Mesothelial cell of epicardium (in vitro differentiated cells): Measurements from ENCODE around the gene CTNNA3. TPM values are rescaled to one million over a fixed set of nuclear protein-coding genes. Genes with fewer than 3 reads are reported as not detected.
"Not testable (repeated sequence)": the region's sequence is repeated elsewhere in the genome, so short reads cannot be mapped to it uniquely, and the experiment has no call there.

Experiments used
- DNase-seq, 2 experiments: peaks; one replicate each; pipeline ENCODE4 v3.0.0; 2021; ENCODE audit warnings: low spot score in 2 of 2; ENCODE audit not compliant: unreplicated experiment in 2 of 2
- H3K27ac Mint-ChIP-seq: 2 replicates; pipeline ENCODE4 v1.8.0; 2021; ENCODE audit warnings: mixed read lengths
- H3K27me3 Mint-ChIP-seq: 2 replicates; pipeline ENCODE4 v1.8.0; 2021; ENCODE audit warnings: low read depth, mixed read lengths
- H3K36me3 Mint-ChIP-seq: 2 replicates; pipeline ENCODE4 v1.8.0; 2021; ENCODE audit warnings: mixed read lengths
- H3K4me1 Mint-ChIP-seq: 2 replicates; pipeline ENCODE4 v1.8.0; 2021; ENCODE audit warnings: mixed read lengths
- H3K4me3 Mint-ChIP-seq: 2 replicates; pipeline ENCODE4 v1.8.0; 2021; ENCODE audit warnings: mild to moderate bottlenecking, moderate library complexity, mixed read lengths
- H3K9me3 Mint-ChIP-seq: 2 replicates; pipeline ENCODE4 v1.8.0; 2021; ENCODE audit warnings: mixed read lengths
- CTCF ChIP-seq: fragments of 200-600 bp; sonication (generic); IDR thresholded peaks from one replicate; pipeline ENCODE4 v1.5.0; 2021; ENCODE audit warnings: antibody characterized with exemption; ENCODE audit not compliant: unreplicated experiment
- total RNA-seq: library from RNA; stranded (reverse); gene quantifications from 3 replicates; pipeline ENCODE4 v1.2.1, GENCODE V29; 2021

Gene CTNNA3
- total RNA-seq, 1 donor from 2014 or later, result 14.2 TPM

- Mint-ChIP-seq H3K27me3 (no peaks in the 10 kb centered on the region), H3K9me3 (peaks cover 4% of the 10 kb centered on the region), H3K4me1 (no peaks in the 10 kb centered on the region), H3K4me3 (no peak overlapping the region), H3K27ac (no peak overlapping the region), H3K36me3 (no peaks in the 10 kb centered on the region)
- DNase-seq, result no peak
- TF ChIP-seq CTCF, result no peak
Measured at GRCh38 chr10:66366163-66366562, 1329.8 kb downstream of the CTNNA3 start.

- DNase-seq, result no peak
- Mint-ChIP-seq H3K4me3 (no peak overlapping the region), H3K9me3 (peaks cover 4% of the 10 kb centered on the region), H3K36me3 (no peaks in the 10 kb centered on the region), H3K4me1 (no peaks in the 10 kb centered on the region), H3K27ac (no peak overlapping the region), H3K27me3 (no peaks in the 10 kb centered on the region)
- no peak for TF ChIP-seq CTCF
Measured at GRCh38 chr10:66365686-66366085, 1330.3 kb downstream of the CTNNA3 start.

GRCh38 chr10:66362522-66362921 lies 1333.5 kb downstream of the CTNNA3 start:
- DNase-seq, result no peak
- Mint-ChIP-seq H3K4me3 (no peak overlapping the region), H3K27ac (no peak overlapping the region), H3K9me3 (peaks cover 4% of the 10 kb centered on the region), H3K36me3 (no peaks in the 10 kb centered on the region), H3K4me1 (no peaks in the 10 kb centered on the region), H3K27me3 (peaks cover 1% of the 10 kb centered on the region)
- TF ChIP-seq CTCF, result no peak

- H3K4me1 Mint-ChIP-seq, DNase-seq, H3K9me3 Mint-ChIP-seq, H3K36me3 Mint-ChIP-seq, H3K27ac Mint-ChIP-seq, H3K4me3 Mint-ChIP-seq, H3K27me3 Mint-ChIP-seq: not testable (repeated sequence)
Measured at GRCh38 chr10:66353822-66354221, 1342.2 kb downstream of the CTNNA3 start.

- TF ChIP-seq CTCF, result no peak
- no peaks in the 10 kb centered on the region for H3K36me3 Mint-ChIP-seq
- H3K27ac Mint-ChIP-seq, result no peak overlapping the region
- DNase-seq, result no peak
- H3K4me3 Mint-ChIP-seq, result no peak overlapping the region
- no peaks in the 10 kb centered on the region for H3K27me3 Mint-ChIP-seq
- H3K4me1 Mint-ChIP-seq, result no peaks in the 10 kb centered on the region
- no peaks in the 10 kb centered on the region for H3K9me3 Mint-ChIP-seq
Measured at GRCh38 chr10:66353422-66353821, 1342.6 kb downstream of the CTNNA3 start.

- no peaks in the 10 kb centered on the region for H3K27me3 Mint-ChIP-seq
- DNase-seq, result no peak
- peaks cover 14% of the 10 kb centered on the region for H3K9me3 Mint-ChIP-seq
- no peak overlapping the region for H3K4me3 Mint-ChIP-seq
- no peaks in the 10 kb centered on the region for H3K4me1 Mint-ChIP-seq
- no peak overlapping the region for H3K27ac Mint-ChIP-seq
- H3K36me3 Mint-ChIP-seq, result no peaks in the 10 kb centered on the region
- TF ChIP-seq CTCF, result no peak
Measured at GRCh38 chr10:66350622-66351399, 1345.2 kb downstream of the CTNNA3 start.
